Kidney epithelial cell (primary cell): Measurements from ENCODE around the gene STX18. TPM values are rescaled to one million over a fixed set of nuclear protein-coding genes. Genes with fewer than 3 reads are reported as not detected.

ENCODE experiments used
- DNase-seq: peaks from one replicate; pipeline ENCODE4 v3.0.0-alpha.2; 2010; ENCODE audit warnings: low read depth
- H3K27me3 ChIP-seq: 2 replicates; pipeline ENCODE4 v1.6.0; 2011; ENCODE audit warnings: low read length; ENCODE audit not compliant: control insufficient read depth, insufficient read depth
- H3K36me3 ChIP-seq: 2 replicates; pipeline ENCODE4 v1.5.1; 2011; ENCODE audit warnings: low read length; ENCODE audit not compliant: control insufficient read depth, insufficient read depth
- H3K4me3 ChIP-seq: 2 replicates; pipeline ENCODE4 v1.5.1; 2011; ENCODE audit warnings: low read depth, mild to moderate bottlenecking, control low read depth, low read length
- CTCF ChIP-seq: IDR thresholded peaks from 2 replicates; pipeline ENCODE4 v1.5.1; 2011; ENCODE audit warnings: mild to moderate bottlenecking, moderate library complexity, low read length, control low read depth, inconsistent platforms; ENCODE audit not compliant: insufficient read depth, poor library complexity, severe bottlenecking
- total RNA-seq: library from RNA; depleted of rRNA; stranded (reverse); fragments of >200 nt; gene quantifications from 2 replicates; pipeline ENCODE4 v1.2.3, GENCODE V29; 2015

The STX18 gene
- total RNA-seq, 1 donor from 2014 or later, result 39.7 TPM

GRCh38 chr4:4394644-4395043 is 147.2 kb downstream of the STX18 start:
- no peak for DNase-seq
- Histone ChIP-seq H3K27me3 (peaks cover 29% of the 10 kb centered on the region), H3K4me3 (no peak overlapping the region), H3K36me3 (no peaks in the 10 kb centered on the region)
- TF ChIP-seq CTCF, result no peak

- H3K27me3 ChIP-seq, result peaks cover 43% of the 10 kb centered on the region
- TF ChIP-seq CTCF, result no peak
- no peak overlapping the region for H3K4me3 ChIP-seq
- no peaks in the 10 kb centered on the region for H3K36me3 ChIP-seq
- DNase-seq, result no peak
These were observed 149.2 kb downstream of the STX18 start for GRCh38 chr4:4392501-4393183.

- Histone ChIP-seq H3K27me3 (peaks cover 45% of the 10 kb centered on the region), H3K4me3 (no peak overlapping the region), H3K36me3 (no peaks in the 10 kb centered on the region)
- no peak for TF ChIP-seq CTCF
- no peak for DNase-seq
These were observed 150.0 kb downstream of the STX18 start for GRCh38 chr4:4391866-4392265.

GRCh38 chr4:4390515-4391240 is 151.2 kb downstream of the STX18 start:
- DNase-seq, result no peak
- no peak for TF ChIP-seq CTCF
- Histone ChIP-seq H3K4me3 (no peak overlapping the region), H3K27me3 (peaks cover 48% of the 10 kb centered on the region), H3K36me3 (no peaks in the 10 kb centered on the region)

- DNase-seq, result no peak
- H3K4me3 ChIP-seq, result no peak overlapping the region
- H3K36me3 ChIP-seq, result no peaks in the 10 kb centered on the region
- TF ChIP-seq CTCF, result no peak
- H3K27me3 ChIP-seq, result peaks cover 52% of the 10 kb centered on the region
These were observed 151.8 kb downstream of the STX18 start for GRCh38 chr4:4390046-4390445.
